Progenitor cell of endocrine pancreas (in vitro differentiated cells): ENCODE results near the gene ACD. TPM values are rescaled to one million over a fixed set of nuclear protein-coding genes. Genes with fewer than 3 reads are reported as not detected.
A peak's percentile ranks its signal among the peaks of the same experiment; 100 is the strongest.

Experiments used
- DNase-seq: peaks from one replicate; pipeline ENCODE4 v3.0.0; 2021; ENCODE audit warnings: low spot score; ENCODE audit not compliant: unreplicated experiment
- H3K27ac Mint-ChIP-seq: 2 replicates; pipeline ENCODE4 v1.8.0; 2021; ENCODE audit warnings: mild to moderate bottlenecking, moderate library complexity, mixed read lengths
- H3K27me3 Mint-ChIP-seq: 2 replicates; pipeline ENCODE4 v1.8.0; 2021; ENCODE audit warnings: mixed read lengths
- H3K36me3 Mint-ChIP-seq: 2 replicates; pipeline ENCODE4 v1.8.0; 2022; ENCODE audit warnings: mixed read lengths; ENCODE audit not compliant: insufficient read depth
- H3K4me1 Mint-ChIP-seq: 2 replicates; pipeline ENCODE4 v1.8.0; 2021; ENCODE audit warnings: low read depth, mixed read lengths
- H3K4me3 Mint-ChIP-seq: 2 replicates; pipeline ENCODE4 v1.8.0; 2021; ENCODE audit warnings: low read depth, mild to moderate bottlenecking, moderate library complexity, mixed read lengths
- H3K9me3 Mint-ChIP-seq: 2 replicates; pipeline ENCODE4 v1.8.0; 2021; ENCODE audit warnings: low read depth, mixed read lengths
- total RNA-seq: library from RNA; stranded (reverse); gene quantifications from 2 replicates; pipeline ENCODE4 v1.2.1, GENCODE V29; 2021
- TF ChIP-seq, protein P1 (sequence below): fragments of 200-600 bp; sonication (generic); IDR thresholded peaks from one replicate; pipeline ENCODE4 v1.5.0; 2021; ENCODE audit warnings: antibody characterized with exemption, mild to moderate bottlenecking; ENCODE audit not compliant: unreplicated experiment

Gene ACD
- total RNA-seq, 1 donor from 2014 or later, result 32.7 TPM

DNA sequence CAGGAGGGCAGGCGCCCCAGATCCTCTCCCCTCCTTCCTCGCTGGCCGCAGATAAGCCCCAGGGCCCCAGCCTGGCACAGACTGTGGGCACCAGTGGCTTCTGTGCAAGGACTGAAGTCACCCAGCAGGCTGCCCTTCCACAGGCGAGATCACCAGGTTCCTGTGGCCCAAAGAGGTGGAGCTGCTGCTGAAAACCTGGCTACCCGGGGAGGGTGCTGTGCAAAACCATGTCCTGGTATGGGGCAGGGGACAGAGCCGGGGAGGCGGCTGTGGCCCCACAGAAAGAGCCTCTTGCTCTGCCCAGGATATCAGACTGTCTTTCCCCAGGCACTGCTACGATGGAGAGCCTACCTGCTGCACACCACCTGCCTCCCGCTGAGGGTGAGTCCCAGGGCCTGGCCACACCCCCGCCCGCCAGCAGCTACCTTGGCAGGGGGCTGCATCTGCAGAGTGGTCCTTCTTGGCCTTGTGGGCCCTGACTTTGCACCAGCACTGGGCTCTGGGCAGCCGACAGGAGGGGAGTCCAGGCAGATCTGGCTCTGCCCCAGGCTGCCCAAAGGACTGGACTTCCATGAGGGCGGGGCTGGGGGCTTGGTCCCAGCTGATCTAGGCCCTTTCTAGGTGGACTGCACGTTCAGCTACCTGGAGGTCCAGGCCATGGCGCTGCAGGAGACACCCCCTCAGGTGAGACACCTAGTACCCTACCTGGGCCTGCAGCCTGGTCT lies 14.5 kb downstream of the ACD start:
- DNase-seq, result no peak
- Mint-ChIP-seq H3K4me1 (no peaks in the 10 kb centered on the region), H3K4me3 (peak overlapping the region; percentile 31)

DNA sequence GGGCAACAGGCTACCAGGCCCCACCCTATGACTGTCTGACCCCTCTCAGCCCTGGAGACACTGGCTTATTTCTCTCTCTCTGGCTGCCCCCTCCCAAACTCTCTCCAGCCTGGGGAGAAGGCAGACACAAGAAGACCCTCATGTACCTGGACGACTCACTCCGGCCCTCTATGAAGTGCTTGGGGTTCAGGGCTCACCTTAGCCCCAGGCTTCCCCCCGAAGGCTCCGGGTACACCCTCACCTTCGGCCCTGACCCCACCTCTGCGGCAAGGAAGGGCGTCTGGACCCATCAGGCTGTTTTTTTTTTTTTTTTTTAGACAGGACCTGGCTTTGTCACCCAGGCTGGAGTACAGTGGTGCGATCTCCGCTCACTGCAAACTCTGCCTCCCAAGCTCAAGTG lies 16.0 kb downstream of the ACD start:
- H3K27ac Mint-ChIP-seq, result no peak overlapping the region
- H3K4me1 Mint-ChIP-seq, result no peaks in the 10 kb centered on the region
- no peak for DNase-seq
- no peaks in the 10 kb centered on the region for H3K9me3 Mint-ChIP-seq
- H3K4me3 Mint-ChIP-seq, result no peak overlapping the region
- H3K27me3 Mint-ChIP-seq, result peaks cover 16% of the 10 kb centered on the region
- TF ChIP-seq, protein P1, sequence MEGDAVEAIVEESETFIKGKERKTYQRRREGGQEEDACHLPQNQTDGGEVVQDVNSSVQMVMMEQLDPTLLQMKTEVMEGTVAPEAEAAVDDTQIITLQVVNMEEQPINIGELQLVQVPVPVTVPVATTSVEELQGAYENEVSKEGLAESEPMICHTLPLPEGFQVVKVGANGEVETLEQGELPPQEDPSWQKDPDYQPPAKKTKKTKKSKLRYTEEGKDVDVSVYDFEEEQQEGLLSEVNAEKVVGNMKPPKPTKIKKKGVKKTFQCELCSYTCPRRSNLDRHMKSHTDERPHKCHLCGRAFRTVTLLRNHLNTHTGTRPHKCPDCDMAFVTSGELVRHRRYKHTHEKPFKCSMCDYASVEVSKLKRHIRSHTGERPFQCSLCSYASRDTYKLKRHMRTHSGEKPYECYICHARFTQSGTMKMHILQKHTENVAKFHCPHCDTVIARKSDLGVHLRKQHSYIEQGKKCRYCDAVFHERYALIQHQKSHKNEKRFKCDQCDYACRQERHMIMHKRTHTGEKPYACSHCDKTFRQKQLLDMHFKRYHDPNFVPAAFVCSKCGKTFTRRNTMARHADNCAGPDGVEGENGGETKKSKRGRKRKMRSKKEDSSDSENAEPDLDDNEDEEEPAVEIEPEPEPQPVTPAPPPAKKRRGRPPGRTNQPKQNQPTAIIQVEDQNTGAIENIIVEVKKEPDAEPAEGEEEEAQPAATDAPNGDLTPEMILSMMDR, result no peak
- H3K36me3 Mint-ChIP-seq, result peaks cover 6% of the 10 kb centered on the region

More for the DNA sequence above, 14.5 kb downstream of the ACD start:
- Mint-ChIP-seq H3K36me3 (no peaks in the 10 kb centered on the region), H3K27ac (no peak overlapping the region), H3K27me3 (peaks cover 28% of the 10 kb centered on the region), H3K9me3 (no peaks in the 10 kb centered on the region)
- TF ChIP-seq, protein P1, result no peak

DNA sequence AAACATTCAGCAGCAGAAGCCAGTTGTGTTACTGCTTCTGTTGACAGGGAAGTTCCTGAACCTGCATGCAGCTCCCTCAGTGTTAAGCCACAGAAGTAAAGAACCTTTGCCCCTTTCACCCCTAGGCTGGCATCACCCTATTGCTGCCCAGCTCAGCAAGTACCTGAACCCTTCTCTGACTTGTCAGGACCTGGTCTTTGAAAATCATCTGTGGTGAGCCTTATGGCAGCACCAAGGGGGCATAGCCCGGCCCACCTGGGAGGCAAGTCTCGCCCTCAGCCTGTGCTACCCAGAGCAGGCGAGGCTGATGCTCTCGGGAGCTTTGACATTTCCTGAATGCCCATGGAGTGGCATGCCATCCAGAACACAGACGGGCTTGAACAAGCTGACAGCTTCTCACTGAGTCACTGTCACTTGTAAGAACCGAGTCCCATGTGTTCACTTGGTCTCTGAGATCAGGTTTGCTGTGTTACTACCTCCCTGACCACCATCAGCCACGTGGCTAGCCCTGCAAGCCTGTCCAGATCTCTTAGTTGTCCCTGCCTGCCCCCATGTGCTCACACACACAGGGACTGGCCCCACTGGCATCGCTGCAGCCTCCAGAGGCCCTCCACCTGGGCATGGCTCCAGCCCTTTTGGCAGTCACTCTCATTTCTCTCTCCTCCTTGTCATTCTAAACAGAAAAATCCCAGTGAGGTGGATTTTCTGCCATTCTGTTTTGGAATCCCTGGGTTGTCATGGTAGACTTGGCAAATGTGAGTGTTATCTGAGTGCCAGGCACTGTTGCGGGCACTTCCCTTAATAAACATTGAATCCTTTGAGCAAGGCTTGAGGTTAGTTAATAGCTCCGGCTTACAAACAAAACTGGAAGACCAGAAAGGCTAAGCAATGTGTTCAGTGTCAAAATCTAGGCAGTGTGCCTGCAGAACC lies 18.0 kb downstream of the ACD start:
- Mint-ChIP-seq H3K27me3 (peaks cover 16% of the 10 kb centered on the region), H3K9me3 (no peaks in the 10 kb centered on the region), H3K4me3 (no peak overlapping the region), H3K36me3 (peaks cover 13% of the 10 kb centered on the region), H3K27ac (no peak overlapping the region), H3K4me1 (no peaks in the 10 kb centered on the region)
- no peak for DNase-seq
- TF ChIP-seq, protein P1, result no peak

DNA sequence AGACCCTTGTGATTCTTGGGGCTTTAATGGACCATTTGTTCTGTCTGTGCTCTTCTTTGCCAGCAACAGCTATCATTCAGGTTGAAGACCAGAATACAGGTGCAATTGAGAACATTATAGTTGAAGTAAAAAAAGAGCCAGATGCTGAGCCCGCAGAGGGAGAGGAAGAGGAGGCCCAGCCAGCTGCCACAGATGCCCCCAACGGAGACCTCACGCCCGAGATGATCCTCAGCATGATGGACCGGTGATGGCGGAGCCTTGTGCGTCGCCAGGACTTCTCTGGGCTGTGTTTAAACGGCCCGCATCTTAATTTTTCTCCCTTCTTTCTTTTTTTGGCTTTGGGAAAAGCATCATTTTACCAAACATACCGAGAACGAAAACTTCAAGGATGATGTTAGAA lies 22.4 kb downstream of the ACD start:
- H3K27ac Mint-ChIP-seq, result no peak overlapping the region
- no peak for DNase-seq
- H3K36me3 Mint-ChIP-seq, result peaks cover 21% of the 10 kb centered on the region

DNA sequence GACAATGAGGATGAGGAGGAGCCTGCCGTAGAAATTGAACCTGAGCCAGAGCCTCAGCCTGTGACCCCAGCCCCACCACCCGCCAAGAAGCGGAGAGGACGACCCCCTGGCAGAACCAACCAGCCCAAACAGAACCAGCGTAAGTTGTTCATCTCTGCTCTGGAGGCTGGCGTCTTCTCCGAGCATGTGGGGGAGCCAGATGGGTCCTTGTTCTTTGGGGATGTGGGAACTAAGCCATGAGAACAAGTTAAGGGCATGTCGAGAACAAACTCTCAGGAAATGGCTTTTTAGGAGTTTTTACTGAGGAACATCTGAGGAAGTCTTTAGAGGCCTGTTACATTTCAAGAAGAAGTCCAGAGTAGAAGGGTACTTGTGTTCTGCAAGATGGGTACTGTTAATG lies 23.3 kb downstream of the ACD start:
- no peak for DNase-seq
- TF ChIP-seq, protein P1, result no peak
- H3K36me3 Mint-ChIP-seq, result peaks cover 27% of the 10 kb centered on the region

More for the DNA sequence above, 22.4 kb downstream of the ACD start:
- Mint-ChIP-seq H3K4me1 (no peaks in the 10 kb centered on the region), H3K4me3 (no peak overlapping the region), H3K27me3 (no peaks in the 10 kb centered on the region), H3K9me3 (no peaks in the 10 kb centered on the region)
- TF ChIP-seq, protein P1, result no peak

More for the DNA sequence above, 23.3 kb downstream of the ACD start:
- H3K27ac Mint-ChIP-seq, result no peak overlapping the region
- no peaks in the 10 kb centered on the region for H3K4me1 Mint-ChIP-seq
- no peaks in the 10 kb centered on the region for H3K9me3 Mint-ChIP-seq
- no peaks in the 10 kb centered on the region for H3K27me3 Mint-ChIP-seq
- no peak overlapping the region for H3K4me3 Mint-ChIP-seq
